Fibroblast of lung (primary cell): ENCODE results near the gene IRF2BPL.

Experiments
- CTCF ChIP-seq, 2 donors: IDR thresholded peaks in 1 of 2; conservative IDR thresholded peaks in 1 of 2; 1 replicate in 1 of 2; 2 replicates in 1 of 2; pipeline ENCODE4 v1.5.1; 2011 to 2012; ENCODE audit warnings: low read length in 2 of 2, control low read depth in 1 of 2, inconsistent platforms in 1 of 2, low read depth in 1 of 2, mild to moderate bottlenecking in 1 of 2
- EZH2 ChIP-seq: IDR thresholded peaks from 2 replicates; pipeline ENCODE4 v1.5.1; 2012; ENCODE audit warnings: low read length, control low read depth, mild to moderate bottlenecking; ENCODE audit errors: missing control alignments

GRCh38 chr14:77008541-77008940, 20.0 kb downstream of the IRF2BPL start:
- TF ChIP-seq CTCF (conservative IDR thresholded peaks at IDR 0.05 in 1 of 2, IDR thresholded peaks at IDR 0.05 in 1 of 2; ENCODE audit: low read depth in 1 of 2, low read length in 2 of 2) (no peak), EZH2 (no peak)
